H1 (cell line): Measurements from ENCODE around the gene RHOC. TPM values are rescaled to one million over a fixed set of nuclear protein-coding genes. Genes with fewer than 3 reads are reported as not detected.

Experiments
- CTCF ChIA-PET: fragments of 300-600 bp; sonication (Branson Sonifier 250); formaldehyde crosslinking; loops from one replicate; lab custom pipeline; 2021; ENCODE audit not compliant: partially characterized antibody; lab: Charles Lee
- POLR2A ChIA-PET: fragments of 300-600 bp; sonication (Branson Sonifier 250); formaldehyde crosslinking; loops from one replicate; lab custom pipeline; 2021; ENCODE audit warnings: inconsistent platforms; ENCODE audit not compliant: partially characterized antibody; lab: Charles Lee
- DNase-seq, 2 experiments: peaks; one replicate each; pipeline versions ENCODE4 v3.0.0 to v3.0.0-alpha.2; 2010 to 2022; ENCODE audit warnings: low spot score in 2 of 2, low read depth in 1 of 2, mixed read lengths in 1 of 2
- FAIRE-seq: peaks from 2 replicates; lab custom pipeline; 2011; peaks lifted over from hg19 to GRCh38; lab: Jason Lieb, UNC
- H2AFZ ChIP-seq: 2 replicates; pipeline ENCODE4 v1.8.1; 2012; ENCODE audit warnings: low read length, inconsistent platforms
- H2AK5ac ChIP-seq: 2 replicates; pipeline ENCODE4 v1.6.1; 2013; ENCODE audit warnings: low read depth, low read length
- H2BK120ac ChIP-seq: replicated peaks from 2 replicates; pipeline ENCODE3; 2013; ENCODE audit warnings: low read depth, low read length, inconsistent platforms
- H2BK12ac ChIP-seq: 2 replicates; pipeline ENCODE4 v1.6.1; 2013; ENCODE audit warnings: low read depth, low read length
- H2BK15ac ChIP-seq: 2 replicates; pipeline ENCODE4 v1.6.1; 2013; ENCODE audit warnings: low read length
- H2BK20ac ChIP-seq: 2 replicates; pipeline ENCODE4 v1.6.1; 2013; ENCODE audit warnings: low read length
- H2BK5ac ChIP-seq: 2 replicates; pipeline ENCODE4 v1.6.1; 2013; ENCODE audit warnings: low read depth, low read length
- H3K14ac ChIP-seq: 2 replicates; pipeline ENCODE4 v1.6.1; 2013; ENCODE audit warnings: inconsistent platforms; ENCODE audit not compliant: insufficient read length
- H3K18ac ChIP-seq: 2 replicates; pipeline ENCODE4 v1.6.1; 2013; ENCODE audit warnings: low read length; ENCODE audit errors: extremely low read depth
- H3K23ac ChIP-seq: 2 replicates; pipeline ENCODE4 v1.6.1; 2013; ENCODE audit warnings: inconsistent platforms; ENCODE audit not compliant: insufficient read length
- H3K23me2 ChIP-seq: 2 replicates; pipeline ENCODE4 v1.6.1; 2013; ENCODE audit warnings: low read depth, low read length
- H3K27ac ChIP-seq: 2 replicates; pipeline ENCODE4 v1.6.1; 2011; ENCODE audit warnings: low read depth, low read length, inconsistent platforms
- H3K27me3 ChIP-seq, 4 experiments: replicated peaks in 1 of 4; 1 replicate in 1 of 4; 2 replicates in 3 of 4; pipeline versions ENCODE4 v1.6.1 to v1.8.1; 2011 to 2013; ENCODE audit warnings: low read length in 3 of 4, mild to moderate bottlenecking in 3 of 4, inconsistent platforms in 2 of 4, mixed read lengths in 2 of 4, moderate library complexity in 1 of 4; ENCODE audit not compliant: control insufficient read depth in 3 of 4, insufficient read depth in 3 of 4; ENCODE audit errors: extremely low read depth in 1 of 4
- H3K36me3 ChIP-seq, 4 experiments: 2 replicates each; pipeline versions ENCODE4 v1.6.1 to v1.8.1; 2011 to 2013; ENCODE audit warnings: mild to moderate bottlenecking in 4 of 4, low read length in 3 of 4, moderate library complexity in 2 of 4, control low read depth in 1 of 4, inconsistent platforms in 1 of 4; ENCODE audit not compliant: insufficient read depth in 4 of 4, control insufficient read depth in 2 of 4
- H3K4ac ChIP-seq: replicated peaks from 2 replicates; pipeline ENCODE3; 2013; ENCODE audit warnings: low read length, low read depth, mixed read lengths, inconsistent platforms; ENCODE audit not compliant: insufficient read length
- H3K4me1 ChIP-seq, 4 experiments: replicated peaks in 1 of 4; 1 replicate in 1 of 4; 2 replicates in 3 of 4; pipeline versions ENCODE4 v1.6.1 to v1.8.1; 2011 to 2013; ENCODE audit warnings: low read length in 3 of 4, inconsistent platforms in 2 of 4, mixed read lengths in 1 of 4; ENCODE audit not compliant: insufficient read depth in 4 of 4, control insufficient read depth in 3 of 4
- H3K4me2 ChIP-seq, 2 experiments: 2 replicates each; pipeline versions ENCODE4 v1.6.1 to v1.8.1; 2011 to 2013; ENCODE audit warnings: low read depth in 2 of 2, low read length in 2 of 2, control low read depth in 1 of 2, inconsistent platforms in 1 of 2, mild to moderate bottlenecking in 1 of 2; ENCODE audit not compliant: insufficient read depth in 1 of 2
- H3K4me3 ChIP-seq, 4 experiments: fragments of 200-600, 300-600 bp in 1 of 4; sonication (generic), shearing (Covaris generic), sonication (Bioruptor Twin) in 1 of 4; 2 replicates each; pipeline versions ENCODE4 v1.5.1 to v1.8.1; 2011 to 2016; ENCODE audit warnings: low read length in 4 of 4, low read depth in 3 of 4, control low read depth in 2 of 4, inconsistent platforms in 2 of 4, mild to moderate bottlenecking in 2 of 4, mixed read lengths in 1 of 4, moderate library complexity in 1 of 4; ENCODE audit not compliant: insufficient read depth in 2 of 4; ENCODE audit errors: extremely low read depth in 1 of 4
- H3K56ac ChIP-seq: replicated peaks from 2 replicates; pipeline ENCODE3; 2013; ENCODE audit warnings: low read depth, mild to moderate bottlenecking, mixed read lengths, low read length, inconsistent platforms; ENCODE audit not compliant: insufficient read length
- H3K79me1 ChIP-seq: 2 replicates; pipeline ENCODE4 v1.6.1; 2013; ENCODE audit warnings: low read depth, low read length, control low read depth
- H3K79me2 ChIP-seq, 2 experiments: 2 replicates each; pipeline versions ENCODE4 v1.6.1 to v1.8.1; 2012 to 2013; ENCODE audit warnings: low read length in 2 of 2, mild to moderate bottlenecking in 2 of 2, inconsistent platforms in 1 of 2; ENCODE audit not compliant: insufficient read depth in 2 of 2, control insufficient read depth in 1 of 2
- H3K9ac ChIP-seq, 4 experiments: replicated peaks in 1 of 4; 1 replicate in 1 of 4; 2 replicates in 3 of 4; pipeline versions ENCODE4 v1.6.1 to v1.8.1; 2011 to 2013; ENCODE audit warnings: low read depth in 3 of 4, low read length in 3 of 4, control low read depth in 2 of 4, mild to moderate bottlenecking in 2 of 4, moderate library complexity in 2 of 4, inconsistent platforms in 1 of 4; ENCODE audit errors: extremely low read depth in 1 of 4
- H3K9me3 ChIP-seq, 2 experiments: 2 replicates each; pipeline versions ENCODE4 v1.6.1 to v1.8.1; 2012 to 2013; ENCODE audit warnings: mild to moderate bottlenecking in 2 of 2, moderate library complexity in 2 of 2, control low read depth in 1 of 2, inconsistent platforms in 1 of 2, low read depth in 1 of 2, low read length in 1 of 2, mixed read lengths in 1 of 2; ENCODE audit not compliant: insufficient read depth in 2 of 2
- H4K20me1 ChIP-seq, 2 experiments: replicated peaks in 1 of 2; 2 replicates each; pipeline versions ENCODE3 to v1.8.1; 2011 to 2013; ENCODE audit warnings: inconsistent platforms in 2 of 2, low read length in 2 of 2, mild to moderate bottlenecking in 1 of 2; ENCODE audit not compliant: insufficient read depth in 2 of 2, control insufficient read depth in 1 of 2
- H4K5ac ChIP-seq: 2 replicates; pipeline ENCODE4 v1.6.1; 2013; ENCODE audit warnings: low read length, low read depth, mixed read lengths, inconsistent platforms; ENCODE audit not compliant: insufficient read length
- H4K8ac ChIP-seq: 2 replicates; pipeline ENCODE4 v1.8.0; 2013; ENCODE audit warnings: mild to moderate bottlenecking, moderate library complexity, low read length, inconsistent platforms; ENCODE audit not compliant: insufficient read depth; ENCODE audit errors: extremely low read depth
- H4K91ac ChIP-seq: replicated peaks from 2 replicates; pipeline ENCODE3; 2013; ENCODE audit warnings: low read length, mixed read lengths, inconsistent platforms; ENCODE audit not compliant: insufficient read length
- CTBP2 ChIP-seq: IDR thresholded peaks from 2 replicates; pipeline ENCODE4 v1.7.0; 2011; ENCODE audit warnings: borderline replicate concordance, mild to moderate bottlenecking, moderate library complexity, mixed read lengths, low read length; ENCODE audit not compliant: insufficient read depth, insufficient read length
- FOSL1 ChIP-seq: IDR thresholded peaks from 2 replicates; pipeline ENCODE4 v1.6.1; 2011; ENCODE audit warnings: mild to moderate bottlenecking, low read depth, low read length, moderate library complexity; ENCODE audit not compliant: insufficient read depth
- MAX ChIP-seq: IDR thresholded peaks from 2 replicates; pipeline ENCODE4 v1.6.1; 2012; ENCODE audit warnings: inconsistent platforms
- POU5F1 ChIP-seq: IDR thresholded peaks from 2 replicates; pipeline ENCODE4 v1.6.1; 2011; ENCODE audit warnings: low read depth, mild to moderate bottlenecking, low read length, moderate library complexity
- RNF2 ChIP-seq: fragments of 200-900, 300-1000 bp; sonication (generic); IDR thresholded peaks from 2 replicates; pipeline ENCODE4 v1.7.1; 2016; ENCODE audit warnings: borderline replicate concordance, low read depth, mild to moderate bottlenecking, antibody characterized with exemption, low read length; ENCODE audit not compliant: poor library complexity, severe bottlenecking; ENCODE audit errors: missing control alignments
- TAF7 ChIP-seq: optimal IDR thresholded peaks from 2 replicates; pipeline ENCODE3; 2011; ENCODE audit warnings: low read depth, mild to moderate bottlenecking, inconsistent platforms, low read length, moderate library complexity, borderline replicate concordance
- WGBS, 2 experiments: shearing (Covaris generic) in 1 of 2; methylation state at CpG; one replicate each; pipeline versions ENCODE4 v1.1.6 to v1.1.7; 2013 to 2015; ENCODE audit warnings: low lambda C conversion rate in 2 of 2, mixed read lengths in 2 of 2, inconsistent platforms in 1 of 2, low coverage in 1 of 2, missing lambda C conversion rate in 1 of 2; ENCODE audit not compliant: insufficient replicate concordance in 2 of 2, insufficient coverage in 1 of 2, insufficient read length in 1 of 2; ENCODE audit errors: extremely low coverage in 1 of 2, missing lambda C conversion rate in 1 of 2; 5-methylcytosine and 5-hydroxymethylcytosine counted together
- polyA plus RNA-seq, 7 experiments: library from polyadenylated mRNA; depleted of rRNA in 3 of 7; stranded (reverse) in 5 of 7; unstranded in 2 of 7; fragments of >200 nt in 5 of 7; fragments of 200-250 nt in 2 of 7; gene quantifications; 1 replicate in 5 of 7; 2 replicates in 1 of 7; 4 replicates in 1 of 7; pipeline versions ENCODE4 v1.2.1 to v1.2.3, GENCODE V29; 2011 to 2013; ENCODE audit warnings: missing spikeins in 2 of 7, mixed read lengths in 2 of 7
- total RNA-seq: library from RNA; stranded (reverse); fragmentation: NEBNext Ultra II Directional; extraction: Animal tissue kit (Norgen Biotek cat#: 25700); gene quantifications from 2 replicates; pipeline ENCODE4 v1.2.1, GENCODE V29; 2021

The RHOC gene
- total and polyA plus RNA-seq, 2 of the 8 experiments (the other 6 are each of a cell fraction or from before 2014, with no cell fraction given), result 53.6 to 97.5 TPM

GRCh38 chr1:112722601-112723510 lies 15.9 kb upstream of the RHOC start:
- WGBS, 2 experiments, result 26% methylated on average over 26 of the region's 35 CpGs; no CpG with 5 or more reads in 1 of the 2 experiments
- Histone ChIP-seq H4K91ac (peak overlapping the region; percentile 82), H3K23ac (no peak overlapping the region), H3K9me3 (no peaks in the 10 kb centered on the region), H3K36me3 (no peaks in the 10 kb centered on the region), H2BK120ac (peak overlapping the region; percentile 75), H3K14ac (no peak overlapping the region), H3K27ac (no peak overlapping the region), H2BK20ac (peak overlapping the region; percentile 98), H2AK5ac (0 out of 2 replicates have a peak overlapping the region, but pooled peaks have one; percentile 46), H3K18ac (peak overlapping the region; percentile 88), H3K23me2 (peaks cover 2% of the 10 kb centered on the region; the same call in 1 of the 2 replicates), H3K9ac (0 out of 7 replicates have a peak overlapping the region, but pooled peaks of 1 of the 4 experiments have one; percentile 25), H4K5ac (peak overlapping the region; percentile 4), H3K56ac (no peak overlapping the region), H2BK5ac (peak overlapping the region; percentile 76; the same call in 1 of the 2 replicates), H3K27me3 (peaks cover 0 to 26% (median 16%) of the 10 kb centered on the region in 4 experiments; a peak in 5 of 7 replicates), H4K8ac (peak overlapping the region; percentile 60; the same call in 1 of the 2 replicates), H3K4ac (peak overlapping the region; percentile 61), H2AFZ (peak overlapping the region; percentile 82), H2BK12ac (peak overlapping the region; percentile 99), H3K4me3 (peak overlapping the region in 2 of 4 experiments; percentile 18 to 52; a peak in 5 of 8 replicates), H4K20me1 (no peaks in the 10 kb centered on the region), H3K4me1 (peaks cover 8 to 21% (median 16%) of the 10 kb centered on the region in 4 experiments), H3K79me2 (no peaks in the 10 kb centered on the region), H3K79me1 (no peaks in the 10 kb centered on the region), H2BK15ac (peak overlapping the region; percentile 95), H3K4me2 (peak overlapping the region; percentile 60 to 73)
- POLR2A ChIA-PET, result interaction anchor here (0.7 to 3.4 kb wide), 9 partner anchors 8 to 350 kb away, joined by 3 to 20 read pairs (median 4); partner anchors contain the start of genes LRIG2 and PPM1J
- DNase-seq, result peak in 1 of 2 experiments; percentile 68
- no peak for FAIRE-seq
- CTCF ChIA-PET, result interaction anchor here (0.7 to 14.2 kb wide), 17 partner anchors 7 to 352 kb away, joined by 3 to 547 read pairs (median 5); partner anchors contain the start of genes LRIG2, MOV10 and PPM1J
- TF ChIP-seq RNF2 (no peak), MAX (0 out of 2 replicates have a peak, but pooled peaks have one; percentile 14), TAF7 (no peak), FOSL1 (no peak), POU5F1 (no peak), CTBP2 (peak; percentile 9)
